Head of caudate nucleus (tissue), 42 donors: Measurements from ENCODE around the gene JMJD4.

Experiments
- DNase-seq, 42 donors: peaks; one replicate each; pipeline versions ENCODE4 v3.0.0 to v3.0.0-alpha.2; 2020 to 2021; ENCODE audit warnings: mixed read lengths in 7 of 42
- intact Hi-C: fragments of 100-400 bp; cut with DNase I; formaldehyde crosslinking; loops from one replicate; pipeline ENCODE4 v1.15.0; 2022

Gene JMJD4

DNA sequence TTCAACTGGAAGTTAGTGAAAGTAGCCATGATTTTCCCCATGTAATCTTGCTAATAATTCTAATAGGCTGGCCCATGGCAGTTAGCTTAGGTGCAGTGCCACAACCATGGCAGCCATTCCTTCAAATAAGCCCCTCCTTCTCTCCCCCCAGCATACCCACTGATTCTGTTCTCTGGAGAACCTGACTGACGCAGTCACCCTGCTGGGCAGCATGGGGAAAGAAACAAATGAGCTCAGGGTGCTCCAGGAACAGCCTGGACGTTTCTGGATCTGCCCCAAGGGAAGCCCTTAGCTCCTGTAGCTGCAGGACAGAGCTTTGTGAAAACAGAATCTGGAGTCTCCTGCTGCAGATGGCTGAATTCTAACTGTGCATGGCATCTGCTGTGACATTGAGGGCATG, 22.7 kb upstream of the JMJD4 start:
- intact Hi-C loops, result no loop called here
- DNase-seq, result no peak

DNA sequence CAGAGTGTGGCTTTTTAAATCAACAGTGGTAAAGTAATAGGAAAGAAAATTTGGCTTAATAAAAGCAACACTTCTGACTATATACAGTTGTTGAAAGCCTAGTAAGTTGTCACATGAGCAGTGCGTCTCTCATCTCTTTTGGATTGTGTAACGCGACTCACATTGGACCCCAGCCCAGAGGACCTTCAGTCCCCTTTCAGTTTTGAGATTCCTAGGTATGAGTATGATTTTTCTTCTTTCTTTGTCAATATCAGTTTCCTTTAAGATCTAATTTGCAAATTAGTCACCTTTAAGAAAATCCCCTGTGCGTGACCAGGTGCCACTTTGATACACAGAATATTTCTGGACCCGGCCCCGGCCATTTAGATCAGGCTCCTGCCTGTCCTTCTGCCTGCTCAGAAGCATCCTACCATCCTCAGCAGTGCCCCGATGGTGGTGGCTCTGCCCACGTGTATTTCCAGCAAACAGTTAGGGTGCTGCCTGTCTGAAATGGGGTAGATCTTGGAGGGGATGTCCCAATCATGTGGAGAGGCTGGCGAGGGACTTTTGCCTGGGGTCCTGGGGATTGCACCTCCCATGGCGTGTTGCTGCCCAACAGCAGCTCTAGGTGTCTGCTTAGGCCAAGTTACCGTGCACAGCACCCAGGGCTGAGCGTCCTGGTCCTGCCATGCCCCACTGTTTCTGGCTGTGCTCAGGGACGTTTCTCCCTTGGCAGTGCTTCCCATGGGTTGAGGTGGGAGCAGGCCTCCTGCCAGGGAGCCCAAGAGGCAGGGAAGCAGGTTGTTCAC, 21.3 kb upstream of the JMJD4 start:
- intact Hi-C loops, result no loop called here
- DNase-seq, result no peak

DNA sequence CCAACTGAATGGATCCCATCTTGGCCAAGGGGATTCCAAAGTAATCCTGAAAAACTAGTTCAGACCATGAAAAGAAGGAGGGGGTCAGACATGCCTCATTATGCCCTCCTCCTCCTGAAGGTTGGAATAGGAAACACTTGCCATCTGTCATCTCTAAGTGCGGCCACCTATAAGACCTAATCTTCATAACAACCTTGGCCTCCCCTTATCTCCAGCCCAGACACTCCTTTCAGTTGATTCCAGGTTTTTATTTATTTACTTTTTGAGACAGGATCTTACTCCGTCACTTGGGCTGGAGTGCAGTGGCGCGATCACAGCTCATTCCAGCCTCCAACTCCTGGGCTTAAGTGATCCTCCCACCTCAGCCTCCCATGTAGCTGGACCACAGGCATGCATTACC, 19.9 kb upstream of the JMJD4 start:
- DNase-seq, result no peak
- intact Hi-C loops, result no loop called here

DNA sequence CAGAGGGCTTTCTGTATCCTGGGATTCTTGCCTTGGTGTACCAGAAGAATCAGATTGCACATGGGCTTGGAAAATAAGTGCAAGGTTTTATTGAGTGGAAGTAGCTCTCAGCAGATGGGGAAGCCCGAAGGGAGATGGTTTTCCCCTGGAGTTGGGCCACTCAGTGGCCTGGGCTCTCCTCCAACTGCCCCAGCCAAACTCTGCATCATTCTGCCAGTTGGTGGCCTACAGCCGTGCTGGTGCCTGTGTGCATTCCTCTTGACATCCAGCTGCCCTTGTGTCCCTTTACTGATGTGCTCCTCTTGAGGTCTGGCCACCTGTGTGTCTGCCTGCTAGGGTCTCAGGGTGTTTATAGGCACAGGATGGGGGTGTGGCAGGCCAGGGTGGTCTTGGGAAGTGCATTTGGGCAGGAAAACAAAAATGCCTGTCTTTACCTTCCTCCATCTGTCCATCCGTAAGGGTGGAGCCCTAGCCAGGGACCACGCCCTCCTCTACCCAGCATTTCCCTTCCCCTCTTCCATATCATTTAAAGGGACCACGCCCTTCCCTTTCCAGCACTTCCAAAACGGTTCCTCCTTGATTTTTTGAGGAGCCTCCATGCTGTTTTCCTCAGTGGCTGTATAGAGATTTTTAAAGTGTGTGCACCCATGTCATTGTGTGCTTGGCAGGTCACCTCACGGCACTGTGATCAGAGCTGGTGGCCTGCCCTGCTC, 19.1 kb upstream of the JMJD4 start:
- peak in 38 of 42 donors; percentile 44 to 85 (median 66) for DNase-seq
- intact Hi-C loops, result no loop called here

- DNase-seq, result no peak
- intact Hi-C loops, result no loop called here
Measured at GRCh38 chr1:227749916-227750710, 15.0 kb upstream of the JMJD4 start.

- intact Hi-C loops, result no loop called here
- DNase-seq, result no peak
Measured at GRCh38 chr1:227749225-227749624, 14.1 kb upstream of the JMJD4 start.

DNA sequence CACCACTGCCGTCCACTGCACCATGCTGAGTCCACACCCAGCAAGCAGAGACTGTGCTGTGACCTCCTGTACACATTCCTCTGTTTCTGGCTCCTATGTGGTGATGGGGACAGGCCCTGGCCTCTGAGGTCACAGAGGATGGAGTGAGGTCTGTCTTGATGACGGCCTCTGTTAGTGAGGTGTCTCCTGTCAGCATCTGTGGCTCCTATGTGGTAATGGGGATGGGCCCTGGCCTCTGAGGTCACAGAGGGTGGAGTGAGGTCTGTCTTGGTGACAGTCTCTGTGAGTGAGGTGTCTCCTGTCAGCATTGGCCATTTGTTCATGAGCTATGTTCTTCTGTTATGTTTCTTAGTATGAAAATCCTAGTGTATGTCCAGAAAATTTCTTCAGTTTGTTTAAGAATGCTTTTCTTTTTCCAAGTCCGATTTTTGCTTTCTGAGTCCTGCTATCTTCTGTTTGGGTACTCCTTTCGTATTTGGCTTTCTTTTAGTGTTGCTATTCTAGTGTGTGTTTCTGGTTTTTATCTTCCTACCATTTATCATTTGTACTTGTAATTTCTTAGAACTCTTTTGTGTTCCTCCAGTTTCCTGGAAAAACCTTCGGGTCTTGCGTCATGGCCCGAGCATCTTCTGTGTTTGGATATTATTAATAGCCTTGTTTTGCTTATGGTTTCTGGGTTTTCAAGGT, 13.5 kb upstream of the JMJD4 start:
- intact Hi-C loops, result no loop called here
- no peak for DNase-seq

DNA sequence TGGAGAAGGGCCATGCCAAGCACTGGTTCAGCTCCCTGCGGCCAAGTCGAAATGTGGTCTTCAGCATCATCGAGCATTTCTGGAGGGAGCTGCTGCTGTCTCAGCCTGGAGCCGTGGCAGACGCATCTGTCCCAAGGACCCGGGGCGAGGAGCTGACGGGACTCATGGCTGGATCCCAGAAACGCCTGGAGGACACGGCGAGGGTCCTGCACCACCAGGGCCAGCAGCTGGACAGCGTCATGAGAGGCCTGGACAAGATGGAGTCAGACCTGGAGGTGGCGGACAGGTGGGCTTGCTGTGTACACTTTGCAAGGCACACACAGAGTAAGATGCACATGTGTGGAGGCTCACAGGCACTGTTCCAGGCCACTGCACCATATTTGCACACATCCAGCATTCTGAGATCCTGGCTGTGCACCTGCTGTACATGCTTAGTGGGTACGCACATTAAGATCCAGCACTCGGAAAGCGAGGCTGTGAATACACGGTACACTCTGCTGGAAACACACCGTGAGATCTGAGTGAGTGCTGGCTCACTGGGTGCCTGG, 12.9 kb upstream of the JMJD4 start:
- peak in 1 of 42 donors; percentile 14 for DNase-seq
- intact Hi-C loops, result no loop called here

GRCh38 chr1:227747382-227747781, 12.3 kb upstream of the JMJD4 start:
- intact Hi-C loops, result no loop called here

DNA sequence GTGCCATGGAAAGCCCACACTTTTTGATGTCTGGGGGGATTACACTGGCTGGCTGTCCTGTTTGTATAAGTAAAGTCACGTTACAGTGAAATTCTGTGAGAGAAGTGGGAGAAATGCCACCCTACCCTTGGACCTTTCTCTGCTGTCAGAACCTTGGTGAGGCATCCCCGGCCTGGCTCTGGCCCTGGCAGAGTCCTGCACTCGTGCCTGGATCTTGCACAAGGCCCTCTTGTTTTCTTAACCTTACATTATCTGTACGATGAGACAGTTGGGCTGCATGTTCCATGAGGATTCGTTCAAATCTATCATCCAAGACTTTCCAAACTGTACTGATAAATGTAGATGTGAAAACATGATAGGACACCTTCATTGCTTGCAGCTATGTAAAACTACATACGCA, 11.6 kb upstream of the JMJD4 start:
- intact Hi-C loops, result no loop called here
- DNase-seq, result no peak

More at GRCh38 chr1:227747382-227747781, 12.3 kb upstream of the JMJD4 start:
- DNase-seq, result no peak

DNA sequence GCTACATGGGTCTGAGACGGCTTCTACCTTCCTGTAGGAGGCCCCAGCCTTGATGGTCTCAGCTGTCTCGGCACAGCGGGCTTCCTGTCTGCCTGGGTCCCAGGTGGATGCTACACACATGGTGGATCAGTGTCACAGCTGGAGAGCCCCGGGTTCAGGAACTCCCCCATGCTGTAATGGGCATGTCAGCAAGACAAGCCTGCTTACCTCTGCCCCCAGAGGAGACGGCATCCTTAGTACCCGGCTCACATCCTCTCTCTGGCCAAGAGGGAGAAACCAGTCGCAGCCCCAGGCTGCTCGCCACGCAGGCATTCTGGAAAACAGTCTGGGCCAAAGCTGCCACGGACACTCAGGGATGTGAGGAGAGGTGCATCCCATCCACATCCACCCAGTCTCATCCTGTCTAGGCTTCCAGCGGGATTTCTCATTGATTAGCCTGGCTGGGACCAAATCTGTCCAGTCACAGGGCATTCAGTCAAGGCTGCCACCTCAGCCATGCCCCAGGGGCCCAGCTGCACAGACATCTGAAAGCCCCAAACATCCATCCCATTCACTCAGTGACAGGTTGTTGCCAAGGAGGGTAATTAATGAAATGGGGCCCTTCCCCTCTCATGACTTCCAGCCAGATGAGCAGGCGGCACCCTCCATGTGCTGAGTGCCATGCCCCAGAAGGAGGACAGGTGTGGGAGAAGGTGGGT, 10.6 kb upstream of the JMJD4 start:
- intact Hi-C loops, result no loop called here

GRCh38 chr1:227744668-227745067, 9.6 kb upstream of the JMJD4 start:
- intact Hi-C loops, result no loop called here
- no peak for DNase-seq

More for the DNA sequence above, 10.6 kb upstream of the JMJD4 start:
- no peak for DNase-seq

DNA sequence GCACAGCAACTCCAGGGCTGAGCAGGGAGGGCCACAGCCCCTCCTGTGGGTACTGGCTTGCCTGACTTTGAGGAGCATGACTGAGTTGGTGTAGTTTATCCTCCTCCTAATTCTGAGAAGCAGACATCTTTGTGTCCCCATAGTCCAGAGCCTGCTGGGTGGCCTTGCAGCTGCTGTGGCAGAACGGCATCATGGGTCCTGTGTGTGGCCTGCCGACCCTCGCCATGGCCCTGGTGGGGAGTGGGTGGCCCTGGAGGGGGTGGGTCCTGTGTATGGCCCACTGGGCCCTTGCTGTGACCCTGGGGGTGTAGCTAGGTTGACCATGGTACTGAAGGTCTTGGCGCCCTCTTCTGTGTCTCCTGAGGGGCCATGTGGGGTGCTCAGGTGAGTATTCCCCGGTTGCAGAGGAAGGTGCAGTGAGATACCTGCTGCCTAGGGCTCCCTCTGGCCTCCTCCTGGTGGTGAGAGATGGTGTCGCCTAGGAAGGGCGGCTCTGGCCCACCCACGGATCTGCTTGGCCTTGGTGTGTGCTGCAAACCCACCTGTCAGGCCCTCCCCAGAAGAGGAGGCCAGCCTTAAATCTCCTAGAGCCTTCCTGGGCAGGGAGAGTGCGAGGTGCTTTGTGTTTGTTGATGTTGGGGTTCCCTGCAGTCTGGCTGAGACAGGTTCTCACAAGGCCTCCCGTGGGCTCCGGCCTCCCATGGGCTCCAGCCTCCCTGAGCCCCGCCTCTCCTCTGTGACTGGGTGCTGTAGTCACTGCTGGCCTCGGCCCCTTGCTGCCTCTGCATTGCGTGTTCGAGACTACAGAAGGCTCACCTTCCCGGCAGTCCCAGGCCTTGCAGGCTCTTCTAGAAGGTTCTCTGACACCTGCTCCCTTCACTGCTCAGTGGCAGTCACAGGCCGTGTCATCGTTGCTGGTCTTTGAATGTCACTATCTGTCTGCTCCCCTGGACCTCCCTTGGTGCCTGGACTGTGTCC, 7.9 kb upstream of the JMJD4 start:
- DNase-seq, result peak in 1 of 42 donors; percentile 11
- intact Hi-C loops, result no loop called here

- DNase-seq, result no peak
- intact Hi-C loops, result no loop called here
Measured at GRCh38 chr1:227741166-227741870, 6.2 kb upstream of the JMJD4 start.

DNA sequence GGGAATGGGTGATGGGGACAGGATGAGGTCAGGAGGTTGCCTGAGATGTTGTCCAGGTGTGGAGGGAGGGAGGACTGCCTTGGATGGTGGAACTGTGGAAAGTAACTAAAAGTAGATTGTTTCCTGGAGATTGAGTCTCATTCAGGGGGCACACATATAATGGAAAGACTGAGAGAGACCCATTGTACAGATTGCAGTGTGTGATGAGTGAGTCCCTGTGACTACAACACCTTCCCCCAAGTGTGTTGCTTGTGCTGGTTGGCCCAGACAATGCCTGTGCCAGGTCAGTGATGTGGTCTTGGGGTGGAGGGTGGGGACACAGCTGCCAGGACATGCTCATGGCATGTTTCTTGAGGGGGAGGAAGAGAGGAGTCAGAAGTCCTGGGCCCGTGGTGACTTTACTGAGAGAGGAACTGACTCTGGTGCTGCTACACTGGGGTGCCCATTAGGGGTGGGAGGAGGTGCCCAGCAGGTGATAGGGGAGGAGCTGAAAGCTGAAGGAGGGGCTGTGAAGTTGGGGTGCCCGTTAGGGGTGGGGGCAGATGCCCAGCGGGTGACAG, 5.4 kb upstream of the JMJD4 start:
- DNase-seq, result no peak
- intact Hi-C loops, result no loop called here

GRCh38 chr1:227739636-227740035, 4.5 kb upstream of the JMJD4 start:
- peak in 1 of 42 donors; percentile 2 for DNase-seq
- intact Hi-C loops, result loop anchor here (10.0 kb wide), 1 partner anchor 345 kb away; the partner anchor contains the start of gene ARF1
